IMR-90 (cell line): Measurements from ENCODE around the gene SLX4IP. TPM values are rescaled to one million over a fixed set of nuclear protein-coding genes. Genes with fewer than 3 reads are reported as not detected.
A peak's percentile ranks its signal among the peaks of the same experiment; 100 is the strongest.

Experiments used
- ATAC-seq: fragments of 200-7000 bp; cut with Tn5 transposase; 2 replicates; pipeline ENCODE4 v1.9.1; 2020; ENCODE audit warnings: low read depth, mild to moderate bottlenecking, moderate library complexity
- BruUV-seq: library from RNA; stranded (reverse); fragments of 400-500 nt; replicated peaks from 2 replicates; lab custom pipeline; 2021; lab: Mats Ljungman, UMichigan
- CTCF ChIA-PET: fragments of 300-600 bp; formaldehyde crosslinking; extraction: SDS; loops from one replicate; lab custom pipeline; 2021; ENCODE audit warnings: antibody characterized with exemption; lab: Yijun Ruan, JAX
- POLR2A ChIA-PET: fragments of 300-600 bp; sonication (Branson Sonifier 250); formaldehyde crosslinking; loops from one replicate; lab custom pipeline; 2022; ENCODE audit warnings: antibody characterized with exemption; ENCODE audit not compliant: unreplicated experiment; lab: Charles Lee
- DNase-seq: peaks from one replicate; pipeline ENCODE4 v3.0.0; 2013
- H2AFZ ChIP-seq: replicated peaks from 2 replicates; pipeline ENCODE3; 2013; ENCODE audit warnings: low read length, mild to moderate bottlenecking; ENCODE audit not compliant: poor library complexity
- H2AK5ac ChIP-seq: 2 replicates; pipeline ENCODE4 v1.6.1; 2013; ENCODE audit warnings: low read depth, low read length, inconsistent platforms
- H2AK9ac ChIP-seq: replicated peaks from 2 replicates; pipeline ENCODE3; 2013; ENCODE audit warnings: mild to moderate bottlenecking, low read depth, low read length, moderate library complexity; ENCODE audit not compliant: poor library complexity
- H2BK120ac ChIP-seq: 2 replicates; pipeline ENCODE4 v1.6.1; 2013; ENCODE audit warnings: low read depth, low read length, inconsistent platforms
- H2BK15ac ChIP-seq: 3 replicates; pipeline ENCODE4 v1.6.1; 2013; ENCODE audit warnings: low read depth, low read length, inconsistent platforms
- H2BK20ac ChIP-seq: 2 replicates; pipeline ENCODE4 v1.6.1; 2013; ENCODE audit warnings: low read depth, mild to moderate bottlenecking, inconsistent platforms, low read length, moderate library complexity
- H2BK5ac ChIP-seq: 2 replicates; pipeline ENCODE4 v1.6.1; 2013; ENCODE audit warnings: mild to moderate bottlenecking, low read depth, low read length, inconsistent platforms; ENCODE audit not compliant: poor library complexity, severe bottlenecking
- H3K14ac ChIP-seq: replicated peaks from 2 replicates; pipeline ENCODE4 v1.6.1; 2013; ENCODE audit warnings: low read depth, low read length, inconsistent platforms
- H3K18ac ChIP-seq: 2 replicates; pipeline ENCODE4 v1.6.1; 2013; ENCODE audit warnings: low read depth, low read length, control low read depth
- H3K23ac ChIP-seq: 2 replicates; pipeline ENCODE4 v1.6.1; 2013; ENCODE audit warnings: low read depth, low read length, inconsistent platforms
- H3K27ac ChIP-seq: 2 replicates; pipeline ENCODE4 v1.5.1; 2013; ENCODE audit warnings: mild to moderate bottlenecking, control low read depth, low read length; ENCODE audit not compliant: insufficient read depth
- H3K27me3 ChIP-seq: 2 replicates; pipeline ENCODE4 v1.6.1; 2013; ENCODE audit warnings: low read length; ENCODE audit not compliant: control insufficient read depth, insufficient read depth
- H3K36me3 ChIP-seq: 2 replicates; pipeline ENCODE4 v1.6.1; 2013; ENCODE audit warnings: low read length, mixed read lengths; ENCODE audit not compliant: control insufficient read depth, insufficient read depth
- H3K4ac ChIP-seq: 2 replicates; pipeline ENCODE4 v1.6.1; 2013; ENCODE audit warnings: low read depth, low read length, inconsistent platforms
- H3K4me1 ChIP-seq: 2 replicates; pipeline ENCODE4 v1.6.1; 2013; ENCODE audit warnings: low read length, mixed read lengths; ENCODE audit not compliant: control insufficient read depth, insufficient read depth
- H3K4me2 ChIP-seq: 2 replicates; pipeline ENCODE4 v1.6.1; 2013; ENCODE audit warnings: low read depth, mild to moderate bottlenecking, control low read depth, low read length, moderate library complexity
- H3K4me3 ChIP-seq: 2 replicates; pipeline ENCODE4 v1.5.1; 2013; ENCODE audit warnings: low read depth, mild to moderate bottlenecking, control low read depth, low read length, moderate library complexity; ENCODE audit not compliant: insufficient read depth
- H3K56ac ChIP-seq: 2 replicates; pipeline ENCODE4 v1.6.1; 2013; ENCODE audit warnings: low read length, inconsistent platforms; ENCODE audit not compliant: insufficient read depth; ENCODE audit errors: extremely low read depth
- H3K79me1 ChIP-seq, 2 experiments: 2 replicates each; pipeline ENCODE4 v1.6.1; 2013; ENCODE audit warnings: low read length in 2 of 2, inconsistent platforms in 1 of 2, low read depth in 1 of 2
- H3K9ac ChIP-seq: 2 replicates; pipeline ENCODE4 v1.6.1; 2013; ENCODE audit warnings: low read depth, low read length, control low read depth
- H3K9me1 ChIP-seq: 2 replicates; pipeline ENCODE4 v1.6.1; 2013; ENCODE audit warnings: low read length, inconsistent platforms; ENCODE audit not compliant: insufficient read depth
- H3K9me3 ChIP-seq: 2 replicates; pipeline ENCODE4 v1.6.1; 2013; ENCODE audit warnings: low read length; ENCODE audit not compliant: control insufficient read depth, insufficient read depth
- H4K20me1 ChIP-seq: 2 replicates; pipeline ENCODE4 v1.6.1; 2013; ENCODE audit warnings: low read length, inconsistent platforms; ENCODE audit not compliant: insufficient read depth
- H4K5ac ChIP-seq: 2 replicates; pipeline ENCODE4 v1.6.1; 2013; ENCODE audit warnings: mild to moderate bottlenecking, low read depth, low read length, control low read depth
- H4K8ac ChIP-seq, 2 experiments: 2 replicates each; pipeline ENCODE4 v1.6.1; 2013; ENCODE audit warnings: low read depth in 2 of 2, low read length in 2 of 2, control low read depth in 1 of 2, inconsistent platforms in 1 of 2
- H4K91ac ChIP-seq: 2 replicates; pipeline ENCODE4 v1.6.1; 2013; ENCODE audit warnings: low read depth, low read length, inconsistent platforms; ENCODE audit not compliant: insufficient read depth
- BHLHE40 ChIP-seq: fragments of 150-350 bp; IDR thresholded peaks from 2 replicates; pipeline ENCODE4 v1.6.1; 2016; ENCODE audit warnings: mild to moderate bottlenecking, low read depth, low read length
- CEBPB ChIP-seq: IDR thresholded peaks from 2 replicates; pipeline ENCODE4 v1.6.1; 2012; ENCODE audit warnings: low read depth, low read length, improper control_type of control experiment
- CHD1 ChIP-seq: IDR thresholded peaks from 2 replicates; pipeline ENCODE4 v1.6.1; 2012; ENCODE audit warnings: low read depth, low read length, improper control_type of control experiment
- FOS ChIP-seq: fragments of 150-350 bp; IDR thresholded peaks from 2 replicates; pipeline ENCODE4 v1.6.1; 2016; ENCODE audit warnings: low read depth, low read length
- NFE2L2 ChIP-seq: fragments of 150-350 bp; IDR thresholded peaks from 2 replicates; pipeline ENCODE4 v1.6.1; 2016; ENCODE audit warnings: low read depth, mild to moderate bottlenecking, low read length
- POLR2A ChIP-seq: IDR thresholded peaks from 2 replicates; pipeline ENCODE4 v1.6.1; 2012; ENCODE audit warnings: mild to moderate bottlenecking, low read depth, low read length
- RAD21 ChIP-seq: IDR thresholded peaks from 2 replicates; pipeline ENCODE4 v1.6.1; 2012; ENCODE audit warnings: low read length, improper control_type of control experiment
- RCOR1 ChIP-seq: IDR thresholded peaks from 2 replicates; pipeline ENCODE4 v1.6.1; 2012; ENCODE audit warnings: mild to moderate bottlenecking, low read length, improper control_type of control experiment; ENCODE audit not compliant: insufficient replicate concordance
- RFX5 ChIP-seq: IDR thresholded peaks from 2 replicates; pipeline ENCODE4 v1.8.0; 2012; ENCODE audit warnings: low read depth, mild to moderate bottlenecking, low read length, moderate library complexity
- SMC3 ChIP-seq: fragments of 150-350 bp; IDR thresholded peaks from 2 replicates; pipeline ENCODE4 v1.6.1; 2016; ENCODE audit warnings: low read depth, mild to moderate bottlenecking, antibody characterized with exemption, low read length, moderate library complexity
- WGBS, 2 experiments: methylation state at CpG; one replicate each; pipeline versions ENCODE4 v1.1.5 to v1.1.7; 2013; ENCODE audit warnings: missing lambda C conversion rate in 2 of 2; ENCODE audit not compliant: insufficient read length in 1 of 2; ENCODE audit errors: extremely low coverage in 2 of 2; 5-methylcytosine and 5-hydroxymethylcytosine counted together
- dilution Hi-C: fragments of 300-500 bp; cut with HindIII; formaldehyde crosslinking; loops from one replicate; pipeline ENCODE4 v1.14.3; 2018; ENCODE audit warnings: low sequenced_read_pairs; ENCODE audit not compliant: unreplicated experiment
- in situ Hi-C: fragments of 300-500 bp; cut with MboI; formaldehyde crosslinking; loops from 3 replicates; pipeline ENCODE4 v1.14.3; 2019; ENCODE audit warnings: low sequenced_read_pairs, inconsistent platforms, mixed read lengths
- intact Hi-C: fragments of 100-400 bp; cut with micrococcal nuclease; formaldehyde crosslinking; loops from 2 replicates; pipeline ENCODE4 v1.10.0; 2022
- polyA plus RNA-seq, 3 experiments: library from polyadenylated mRNA; depleted of rRNA; stranded (reverse); fragments of >200 nt; gene quantifications; 2 replicates each; pipeline ENCODE4 v1.2.3, GENCODE V29; 2012; ENCODE audit warnings: low replicate concordance in 1 of 3
- total RNA-seq: library from RNA; depleted of rRNA; stranded (reverse); fragments of >200 nt; gene quantifications from 2 replicates; pipeline ENCODE4 v1.2.3, GENCODE V29; 2012
- TF ChIP-seq, protein P1 (sequence below): fragments of 150-350 bp; IDR thresholded peaks from 2 replicates; pipeline ENCODE4 v1.6.1; 2017; ENCODE audit warnings: mild to moderate bottlenecking, antibody characterized with exemption, low read length, low read depth

Gene SLX4IP
- total and polyA plus RNA-seq, 2 of the 4 experiments (the other 2 are of a cell fraction): 1.3 to 5.9 TPM

DNA sequence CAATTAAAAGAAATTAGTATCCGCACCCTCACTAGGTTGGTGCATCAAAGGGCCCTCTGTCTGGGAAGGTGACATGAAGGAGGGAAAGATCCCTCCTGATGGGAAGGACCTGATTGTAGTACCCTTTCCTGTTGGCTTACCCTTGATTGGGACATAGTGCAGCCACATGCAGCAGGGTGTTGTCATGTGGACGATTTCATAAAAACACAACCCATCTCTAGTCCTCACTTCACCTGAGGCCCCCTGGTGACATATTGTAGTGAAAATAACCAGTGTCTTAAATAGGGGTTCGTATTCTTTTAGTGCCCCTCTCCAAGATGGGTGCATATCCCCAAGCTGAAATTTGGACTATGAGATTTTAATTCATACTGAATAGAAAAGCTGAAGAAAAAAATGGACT, 97.3 kb downstream of the SLX4IP start:
- intact Hi-C loops: no loop called here
- in situ Hi-C loops: loop anchor here (25.0 kb wide), 1 partner anchor 545 kb away; no protein-coding TSS in a partner anchor
- no peak overlapping the region for H3K56ac ChIP-seq
- H3K4me3 ChIP-seq: no peak overlapping the region
- CTCF ChIA-PET: no interaction called here
- peak overlapping the region; percentile 74; the same call in 1 of the 2 replicates for H3K18ac ChIP-seq
- peak overlapping the region; percentile 25; the same call in 1 of the 2 replicates for H2AK5ac ChIP-seq
- no peak overlapping the region for H3K27ac ChIP-seq
- H3K14ac ChIP-seq: no peak overlapping the region; the same call in 1 of the 2 replicates
- H2AK9ac ChIP-seq: no peak overlapping the region
- DNase-seq (no peak), ATAC-seq (no peak)
- H2AFZ ChIP-seq: no peak overlapping the region
- BruUV-seq: no TSS peak
- H4K8ac ChIP-seq: no peak overlapping the region
- POLR2A ChIA-PET: no interaction called here
- peak overlapping the region; percentile 65; the same call in 1 of the 2 replicates for H2BK20ac ChIP-seq
- H3K9ac ChIP-seq: no peak overlapping the region
- WGBS, 2 experiments: no CpG with 5 or more reads among the region's 3 CpGs
- no peak overlapping the region for H4K91ac ChIP-seq
- TF ChIP-seq RAD21 (no peak), CEBPB (no peak), NFE2L2 (no peak), CHD1 (no peak), POLR2A (no peak), FOS (no peak), SMC3 (no peak), RFX5 (no peak), BHLHE40 (no peak), RCOR1 (no peak)
- TF ChIP-seq, protein P1, sequence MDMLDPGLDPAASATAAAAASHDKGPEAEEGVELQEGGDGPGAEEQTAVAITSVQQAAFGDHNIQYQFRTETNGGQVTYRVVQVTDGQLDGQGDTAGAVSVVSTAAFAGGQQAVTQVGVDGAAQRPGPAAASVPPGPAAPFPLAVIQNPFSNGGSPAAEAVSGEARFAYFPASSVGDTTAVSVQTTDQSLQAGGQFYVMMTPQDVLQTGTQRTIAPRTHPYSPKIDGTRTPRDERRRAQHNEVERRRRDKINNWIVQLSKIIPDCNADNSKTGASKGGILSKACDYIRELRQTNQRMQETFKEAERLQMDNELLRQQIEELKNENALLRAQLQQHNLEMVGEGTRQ: no peak
- 0 out of 2 replicates have a peak overlapping the region, but pooled peaks have one; percentile 52 for H3K4ac ChIP-seq
- no peaks in the 10 kb centered on the region for H3K36me3 ChIP-seq
- no peak overlapping the region for H2BK120ac ChIP-seq
- peaks cover 6% of the 10 kb centered on the region; the same call in 1 of the 2 replicates for H3K9me1 ChIP-seq
- H3K9me3 ChIP-seq: no peaks in the 10 kb centered on the region
- peak overlapping the region; percentile 19; the same call in 1 of the 3 replicates for H2BK15ac ChIP-seq
- dilution Hi-C loops: no loop called here
- no peaks in the 10 kb centered on the region for H3K27me3 ChIP-seq
- peaks cover 6% of the 10 kb centered on the region for H3K4me1 ChIP-seq
- no peaks in the 10 kb centered on the region for H4K20me1 ChIP-seq
- peaks cover 0 to 9% of the 10 kb centered on the region in 2 experiments; a peak in 1 of 4 replicates for H3K79me1 ChIP-seq
- no peak overlapping the region for H4K5ac ChIP-seq
- no peak overlapping the region for H3K4me2 ChIP-seq
- H3K23ac ChIP-seq: 0 out of 2 replicates have a peak overlapping the region, but pooled peaks have one; percentile 31
- H2BK5ac ChIP-seq: no peak overlapping the region
